Kidney epithelial cell (primary cell): ENCODE measurements around the gene ALK. TPM values are rescaled to one million over a fixed set of nuclear protein-coding genes. Genes with fewer than 3 reads are reported as not detected.

Experiments used
- DNase-seq: peaks from one replicate; pipeline ENCODE4 v3.0.0-alpha.2; 2010; ENCODE audit warnings: low read depth
- H3K27me3 ChIP-seq: 2 replicates; pipeline ENCODE4 v1.6.0; 2011; ENCODE audit warnings: low read length; ENCODE audit not compliant: control insufficient read depth, insufficient read depth
- H3K36me3 ChIP-seq: 2 replicates; pipeline ENCODE4 v1.5.1; 2011; ENCODE audit warnings: low read length; ENCODE audit not compliant: control insufficient read depth, insufficient read depth
- H3K4me3 ChIP-seq: 2 replicates; pipeline ENCODE4 v1.5.1; 2011; ENCODE audit warnings: low read depth, mild to moderate bottlenecking, control low read depth, low read length
- total RNA-seq: library from RNA; depleted of rRNA; stranded (reverse); fragments of >200 nt; gene quantifications from 2 replicates; pipeline ENCODE4 v1.2.3, GENCODE V29; 2015
- TF ChIP-seq, protein P1 (sequence below): IDR thresholded peaks from 2 replicates; pipeline ENCODE4 v1.5.1; 2011; ENCODE audit warnings: mild to moderate bottlenecking, moderate library complexity, low read length, control low read depth, inconsistent platforms; ENCODE audit not compliant: insufficient read depth, poor library complexity, severe bottlenecking

Gene ALK
- total RNA-seq, 1 donor from 2014 or later, result not detected

DNA sequence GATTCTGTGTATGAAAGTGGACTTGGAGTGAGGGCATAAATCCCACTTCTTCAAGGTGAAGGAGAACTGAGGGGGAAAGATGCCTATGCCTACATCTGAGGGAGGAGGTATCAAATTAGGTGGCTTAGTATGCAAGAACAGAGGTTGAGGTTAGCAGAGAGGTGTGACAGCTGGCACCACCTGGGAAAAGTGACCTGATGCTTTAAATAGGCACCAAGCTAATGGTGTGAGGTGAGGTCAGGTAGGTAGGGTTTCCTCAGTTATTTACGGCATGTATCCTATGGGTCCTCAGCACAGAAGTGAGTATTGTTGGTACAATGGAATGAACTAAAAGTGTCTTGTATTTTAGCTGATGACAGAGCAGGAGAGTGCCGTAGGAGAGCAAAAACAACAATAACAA lies 439.0 kb downstream of the ALK start:
- TF ChIP-seq, protein P1, sequence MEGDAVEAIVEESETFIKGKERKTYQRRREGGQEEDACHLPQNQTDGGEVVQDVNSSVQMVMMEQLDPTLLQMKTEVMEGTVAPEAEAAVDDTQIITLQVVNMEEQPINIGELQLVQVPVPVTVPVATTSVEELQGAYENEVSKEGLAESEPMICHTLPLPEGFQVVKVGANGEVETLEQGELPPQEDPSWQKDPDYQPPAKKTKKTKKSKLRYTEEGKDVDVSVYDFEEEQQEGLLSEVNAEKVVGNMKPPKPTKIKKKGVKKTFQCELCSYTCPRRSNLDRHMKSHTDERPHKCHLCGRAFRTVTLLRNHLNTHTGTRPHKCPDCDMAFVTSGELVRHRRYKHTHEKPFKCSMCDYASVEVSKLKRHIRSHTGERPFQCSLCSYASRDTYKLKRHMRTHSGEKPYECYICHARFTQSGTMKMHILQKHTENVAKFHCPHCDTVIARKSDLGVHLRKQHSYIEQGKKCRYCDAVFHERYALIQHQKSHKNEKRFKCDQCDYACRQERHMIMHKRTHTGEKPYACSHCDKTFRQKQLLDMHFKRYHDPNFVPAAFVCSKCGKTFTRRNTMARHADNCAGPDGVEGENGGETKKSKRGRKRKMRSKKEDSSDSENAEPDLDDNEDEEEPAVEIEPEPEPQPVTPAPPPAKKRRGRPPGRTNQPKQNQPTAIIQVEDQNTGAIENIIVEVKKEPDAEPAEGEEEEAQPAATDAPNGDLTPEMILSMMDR, result no peak
- no peak for DNase-seq
- Histone ChIP-seq H3K4me3 (no peak overlapping the region), H3K27me3 (no peaks in the 10 kb centered on the region), H3K36me3 (no peaks in the 10 kb centered on the region)

GRCh38 chr2:29481313-29481712 lies 440.1 kb downstream of the ALK start:
- no peak for DNase-seq
- no peaks in the 10 kb centered on the region for H3K36me3 ChIP-seq
- H3K27me3 ChIP-seq, result no peaks in the 10 kb centered on the region
- TF ChIP-seq, protein P1, result no peak
- H3K4me3 ChIP-seq, result no peak overlapping the region

DNA sequence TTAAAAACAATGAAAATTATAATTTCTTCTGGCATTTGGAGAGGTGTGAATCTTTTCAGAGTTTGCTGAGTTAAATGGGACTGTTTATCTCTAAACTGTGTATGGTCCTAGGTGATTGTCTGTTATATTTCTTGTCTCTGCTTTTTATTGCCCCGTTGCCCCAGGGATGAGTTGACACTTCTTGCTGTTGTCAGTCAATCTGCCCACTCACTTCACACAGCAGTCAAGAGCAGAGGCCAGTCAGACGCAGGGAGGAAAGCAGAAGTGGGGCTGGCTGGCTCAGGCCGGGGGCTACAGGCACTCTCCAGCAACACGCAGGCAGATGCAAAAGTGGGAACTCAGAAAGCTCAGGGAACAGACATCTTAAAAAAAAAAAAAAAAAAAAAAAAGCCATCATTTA lies 441.0 kb downstream of the ALK start:
- no peak overlapping the region for H3K4me3 ChIP-seq

DNA sequence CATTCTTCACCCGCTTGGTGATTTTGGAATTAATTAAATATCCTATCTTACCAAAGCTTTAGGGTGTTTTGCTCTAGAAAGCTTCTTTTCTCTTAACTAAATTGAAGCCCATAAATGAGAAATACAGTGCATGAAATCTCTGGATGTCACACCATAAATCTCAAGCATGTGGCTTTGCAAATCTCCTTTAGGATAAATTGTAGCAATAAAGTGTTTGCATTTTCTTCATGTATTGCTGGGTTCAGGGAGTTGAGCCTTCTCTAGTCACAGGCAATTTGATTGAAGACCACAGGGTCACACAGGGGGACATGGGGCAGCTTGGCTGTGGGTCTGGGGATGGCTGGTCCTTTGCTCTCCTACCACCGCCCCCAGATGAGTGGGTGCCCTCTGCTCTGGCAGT lies 442.0 kb downstream of the ALK start:
- TF ChIP-seq, protein P1, result no peak
- Histone ChIP-seq H3K36me3 (no peaks in the 10 kb centered on the region), H3K4me3 (no peak overlapping the region), H3K27me3 (no peaks in the 10 kb centered on the region)
- DNase-seq, result no peak

More for the DNA sequence above, 441.0 kb downstream of the ALK start:
- no peak for DNase-seq
- TF ChIP-seq, protein P1, result no peak
- Histone ChIP-seq H3K36me3 (no peaks in the 10 kb centered on the region), H3K27me3 (no peaks in the 10 kb centered on the region)

DNA sequence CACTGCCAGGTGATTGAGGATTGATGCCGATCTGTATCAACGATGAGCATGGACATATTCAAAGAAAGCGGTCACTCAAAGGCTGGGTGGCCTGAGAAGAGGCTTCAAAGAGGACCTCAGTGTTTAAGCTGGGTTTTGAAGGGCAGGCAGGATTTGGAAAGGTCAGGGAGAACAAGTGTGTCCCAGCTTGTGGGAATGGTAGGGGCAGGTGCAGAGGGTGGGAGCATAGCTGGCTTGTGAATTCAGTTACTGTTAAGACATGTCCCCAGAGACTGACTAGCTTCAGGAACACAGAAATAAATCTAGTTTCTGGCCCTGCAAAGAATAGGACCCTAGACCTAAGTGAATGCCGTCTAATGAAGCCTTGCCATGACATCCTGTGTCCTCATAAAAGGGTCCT lies 442.7 kb downstream of the ALK start:
- TF ChIP-seq, protein P1, result no peak
- H3K27me3 ChIP-seq, result no peaks in the 10 kb centered on the region
- no peaks in the 10 kb centered on the region for H3K36me3 ChIP-seq
- no peak for DNase-seq
- no peak overlapping the region for H3K4me3 ChIP-seq

DNA sequence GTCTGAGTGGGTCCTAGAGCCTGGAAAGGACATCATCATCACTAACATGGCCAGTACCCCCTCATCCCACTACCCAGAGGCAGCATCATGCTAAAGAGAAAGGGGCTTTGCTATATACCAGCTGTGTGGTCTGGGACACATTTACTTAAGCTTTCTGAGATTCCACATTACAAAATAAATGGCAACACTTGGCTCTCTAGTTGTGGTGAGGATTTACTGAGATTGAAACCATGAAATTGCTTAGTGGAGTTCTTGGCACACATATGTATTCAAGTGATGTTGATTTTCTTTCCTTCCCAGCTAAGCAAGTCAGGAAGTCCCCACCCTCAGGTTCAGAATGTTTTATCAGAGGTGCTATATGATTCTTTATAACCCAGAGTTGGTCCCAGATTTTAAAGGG lies 444.2 kb downstream of the ALK start:
- no peaks in the 10 kb centered on the region for H3K27me3 ChIP-seq
- no peak for DNase-seq
- no peak overlapping the region for H3K4me3 ChIP-seq
- H3K36me3 ChIP-seq, result no peaks in the 10 kb centered on the region
- TF ChIP-seq, protein P1, result no peak
